HG03066 (cell line): ENCODE data around the gene DCLRE1C.
"Not testable (repeated sequence)": the region's sequence is repeated elsewhere in the genome, so short reads cannot be mapped to it uniquely, and the experiment has no call there.

Experiments used
- ATAC-seq: cut with Tn5 transposase; IDR thresholded peaks from one replicate; pipeline ENCODE4 v1.9.1; 2021; ENCODE audit warnings: low read depth; ENCODE audit not compliant: unreplicated experiment

DCLRE1C gene

DNA sequence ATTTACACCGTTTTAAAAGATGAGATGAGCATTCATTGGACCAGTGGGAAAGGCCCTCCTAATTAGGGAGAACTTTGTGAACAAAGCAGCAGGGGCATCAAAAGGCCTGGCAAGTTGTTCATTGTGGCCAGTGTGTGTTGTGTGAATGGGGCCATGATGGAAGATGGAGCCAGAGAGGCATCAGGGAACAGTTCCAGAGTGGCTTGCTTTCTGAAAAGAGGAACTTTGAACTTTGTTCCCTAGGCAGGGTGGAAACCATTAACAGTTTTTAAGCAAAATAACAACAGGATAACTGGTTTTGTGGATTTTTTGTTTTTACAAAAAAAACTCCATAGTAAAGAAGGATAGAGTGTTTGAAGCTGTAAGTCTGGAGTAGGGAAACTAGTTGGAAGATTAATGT is 62.7 kb downstream of the DCLRE1C start:
- ATAC-seq = no peak

DNA sequence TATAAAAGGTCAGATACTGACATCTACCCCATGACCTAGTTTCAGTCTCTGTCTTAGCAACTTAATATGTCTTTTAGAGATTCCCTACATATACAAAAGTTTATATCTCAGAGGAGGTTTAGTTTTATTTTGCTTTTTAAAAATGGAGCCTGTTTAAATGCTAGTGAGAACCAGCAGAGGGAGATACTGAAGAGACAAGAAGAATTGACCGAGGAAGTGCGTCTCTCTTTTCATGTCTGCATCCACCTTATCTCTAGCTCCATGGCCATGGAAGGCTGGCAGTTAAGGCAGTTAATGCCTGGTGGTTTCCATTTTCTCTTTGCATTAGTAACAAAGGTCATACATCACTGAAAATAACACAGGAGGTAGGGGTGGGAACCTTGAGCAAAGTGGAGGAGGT is 64.6 kb downstream of the DCLRE1C start:
- ATAC-seq = no peak

DNA sequence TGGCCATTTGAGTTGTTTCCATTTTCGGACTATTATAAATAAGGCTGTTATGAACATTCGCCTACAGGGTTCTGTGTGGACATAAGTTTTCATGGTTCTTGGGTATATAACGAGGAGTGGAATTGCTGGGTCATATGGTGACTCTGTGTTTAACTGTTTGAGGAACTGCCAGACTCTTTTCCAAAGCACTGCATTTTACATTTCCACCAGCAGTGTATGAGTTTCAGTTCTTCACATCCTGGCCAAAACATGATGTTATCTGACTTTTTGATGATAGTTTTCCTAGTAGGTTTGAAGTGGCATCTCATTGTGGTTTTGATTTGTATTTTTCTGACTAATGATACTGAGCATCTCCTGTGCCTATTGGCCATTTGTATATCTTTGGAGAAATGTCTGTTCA is 69.8 kb downstream of the DCLRE1C start:
- no peak for ATAC-seq

DNA sequence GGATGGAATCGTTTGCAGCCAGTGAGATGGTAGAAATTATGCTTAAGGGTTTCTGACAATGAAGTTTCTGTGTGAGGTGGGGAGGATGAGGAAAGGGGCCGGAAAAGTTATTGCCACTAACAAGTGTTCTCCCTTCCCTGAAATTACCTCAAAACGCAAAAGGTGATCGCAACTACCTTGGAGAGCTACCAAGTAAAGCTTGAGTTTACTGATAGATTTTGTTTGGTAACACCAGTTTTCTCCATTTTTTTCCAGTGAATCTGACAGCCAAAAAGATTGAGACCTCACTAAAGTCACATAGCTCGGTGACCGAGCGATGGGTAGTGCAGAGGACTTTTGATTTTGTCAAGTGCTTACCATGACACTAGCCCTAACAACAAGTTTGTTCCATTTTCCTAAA is 73.7 kb downstream of the DCLRE1C start:
- ATAC-seq = no peak

DNA sequence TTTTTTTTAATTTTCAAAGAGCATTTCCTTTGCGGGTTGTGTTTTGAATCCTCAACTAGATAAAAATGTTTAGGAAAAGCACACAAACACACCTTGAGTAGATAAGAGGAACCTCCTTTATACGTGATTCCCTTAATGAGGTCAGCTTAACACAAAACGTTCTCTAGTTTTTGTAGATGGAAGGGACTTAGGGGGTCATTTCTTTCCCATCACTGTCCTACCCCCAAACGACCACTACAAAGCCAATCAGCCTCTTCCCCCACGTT is 74.0 kb downstream of the DCLRE1C start:
- ATAC-seq = no peak

DNA sequence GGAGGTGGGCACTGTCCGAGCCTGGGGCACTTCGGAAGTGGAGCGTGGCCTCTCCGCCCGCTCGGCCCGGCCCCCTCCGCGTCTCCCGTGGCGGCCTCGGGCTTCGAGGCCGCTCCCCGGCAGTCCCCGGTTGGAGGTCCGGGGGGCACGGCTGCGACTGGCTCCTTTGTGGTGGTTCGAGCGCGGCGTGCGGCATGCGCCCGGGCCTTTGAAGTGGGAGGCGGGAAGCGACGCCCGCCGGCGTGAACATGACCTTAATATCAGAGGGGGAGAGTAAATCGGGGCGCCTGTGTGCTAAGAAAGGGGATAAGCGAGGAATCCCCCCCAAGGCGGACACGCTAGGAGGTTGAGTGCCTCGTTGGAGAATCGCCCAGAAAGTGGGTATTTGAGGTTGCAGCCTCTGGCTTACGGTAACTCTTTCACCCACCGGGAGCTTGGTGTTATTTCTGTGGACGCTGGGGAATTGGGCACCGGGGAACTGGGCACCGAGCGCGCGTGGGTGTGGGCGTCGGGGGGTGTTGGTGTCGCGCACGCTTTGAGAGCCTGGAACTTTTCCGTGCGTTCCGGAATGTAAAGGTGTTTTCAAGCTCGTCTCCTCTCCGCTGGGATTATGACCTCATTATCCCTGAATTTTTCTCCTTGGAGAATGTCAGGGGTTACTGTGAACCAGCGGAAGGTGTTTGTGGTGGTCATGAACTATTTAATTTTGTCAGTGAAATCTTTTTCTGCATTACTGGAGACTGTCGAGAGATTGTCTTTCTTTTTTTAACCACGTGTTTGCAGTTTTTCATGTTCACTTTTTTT is 74.6 kb downstream of the DCLRE1C start:
- no peak for ATAC-seq

DNA sequence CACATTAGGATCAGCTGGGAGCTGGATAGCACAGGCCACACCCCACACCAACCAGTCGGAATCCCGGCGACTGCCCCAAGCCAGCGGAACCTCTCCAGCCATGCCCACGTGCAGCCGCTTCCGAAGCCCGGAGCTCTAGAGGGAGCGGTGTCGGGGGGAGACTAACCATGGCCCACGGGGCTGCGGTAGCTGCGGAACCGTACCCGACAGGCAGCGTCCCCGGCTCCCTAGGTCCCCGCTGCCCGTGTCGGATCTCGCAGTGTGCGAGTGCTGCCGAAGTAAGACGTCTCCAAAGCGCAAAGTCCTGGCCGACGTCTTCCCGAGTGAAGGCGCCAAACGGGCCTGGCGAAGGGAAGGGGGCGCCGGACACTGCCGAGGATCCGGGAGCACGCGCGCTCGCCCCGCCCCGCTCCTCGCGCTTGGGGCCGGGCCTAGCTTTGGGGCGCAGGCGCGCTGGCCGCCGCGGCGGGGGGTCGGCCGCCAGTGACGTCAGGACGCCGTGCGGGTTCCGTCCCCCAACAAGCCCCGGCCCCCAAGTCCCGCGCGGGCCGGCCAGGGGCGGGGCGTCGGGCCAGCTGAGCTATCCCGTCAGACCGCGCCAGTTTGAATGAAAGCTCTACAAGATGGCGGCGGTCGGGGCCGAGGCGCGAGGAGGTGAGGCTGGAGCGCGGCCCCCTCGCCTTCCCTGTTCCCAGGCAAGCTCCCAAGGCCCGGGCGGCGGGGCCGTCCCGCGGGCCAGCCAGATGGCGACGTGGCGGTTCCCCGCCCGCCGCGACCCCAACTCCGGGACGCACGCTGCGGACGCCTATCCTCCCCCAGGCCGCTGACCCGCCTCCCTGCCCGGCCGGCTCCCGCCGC is 75.4 kb downstream of the DCLRE1C start, which contains the start of gene SUV39H2:
SUV39H2 (plus strand) TSS at position 601 of the 858 bp plus-strand sequence; CDS start at position 624, 23 bp downstream.
- ATAC-seq = peak; percentile 86

DNA sequence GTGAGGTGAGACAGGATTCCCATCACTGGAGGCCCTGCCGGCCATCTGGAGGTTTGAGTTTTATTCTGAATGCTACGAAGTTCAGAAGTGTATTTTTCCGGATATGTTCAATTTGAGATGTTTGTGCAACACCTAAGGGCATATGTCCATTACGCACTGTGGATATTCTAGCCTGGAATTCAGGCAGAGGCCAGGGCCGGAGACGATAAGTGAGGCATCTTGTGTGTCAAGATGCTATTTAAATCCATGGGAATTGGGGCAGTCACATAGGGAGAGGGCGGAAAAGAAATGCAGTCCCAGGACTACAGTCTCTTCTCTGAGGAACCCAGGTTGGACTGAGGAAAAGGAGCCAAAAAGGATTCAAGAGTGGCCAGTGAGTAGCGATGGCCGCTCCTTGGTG is 77.1 kb downstream of the DCLRE1C start:
- no peak for ATAC-seq

DNA sequence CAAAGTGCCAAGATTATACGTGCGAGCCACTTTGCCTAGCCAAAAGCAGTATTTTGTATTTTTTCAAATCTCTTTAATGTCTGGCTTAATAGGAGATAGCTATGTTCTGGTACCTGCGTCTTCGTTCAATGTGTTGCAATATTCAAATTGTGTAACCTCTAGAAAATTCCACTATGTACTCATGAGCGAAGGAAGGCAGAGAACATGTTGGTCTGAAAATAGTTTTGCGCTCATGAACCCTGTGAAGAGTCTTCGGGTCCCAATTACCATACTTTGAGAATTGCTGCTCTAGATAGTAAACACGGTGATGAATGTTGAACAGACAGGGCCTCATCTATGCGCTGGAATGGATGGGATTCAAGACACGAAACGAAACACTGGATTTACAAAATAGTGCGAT is 78.0 kb downstream of the DCLRE1C start:
- ATAC-seq = no peak

DNA sequence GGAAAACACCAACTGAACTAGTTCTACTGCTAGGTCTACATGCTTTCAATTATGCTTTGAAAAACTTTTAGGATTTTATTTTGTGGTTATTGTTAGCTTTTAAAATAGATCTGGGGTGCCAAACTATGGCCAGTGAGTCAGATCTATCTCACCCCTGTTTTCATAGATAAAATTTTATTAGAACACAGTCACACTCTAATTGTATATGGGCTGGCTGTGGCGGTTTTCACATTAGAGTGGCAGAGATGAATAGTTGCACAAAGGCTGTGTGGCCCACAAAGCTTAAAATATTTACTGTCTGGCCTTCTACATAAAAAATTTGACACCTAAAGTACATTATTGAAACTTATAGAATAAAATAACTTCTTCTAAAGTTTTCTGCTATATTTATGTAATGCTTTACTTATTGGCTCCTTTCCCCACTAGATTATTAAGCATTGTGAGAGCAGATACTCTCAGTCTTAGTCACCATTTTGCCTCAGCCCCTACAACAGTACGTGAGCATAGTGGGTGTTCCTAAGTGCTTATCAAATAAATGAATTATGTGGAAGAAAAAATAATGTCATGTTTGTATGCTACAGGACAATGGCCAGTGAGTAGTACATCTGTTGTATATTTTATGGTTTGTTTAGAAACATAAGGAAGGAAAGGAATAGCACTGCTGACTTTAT is 80.7 kb downstream of the DCLRE1C start:
- ATAC-seq = no peak

DNA sequence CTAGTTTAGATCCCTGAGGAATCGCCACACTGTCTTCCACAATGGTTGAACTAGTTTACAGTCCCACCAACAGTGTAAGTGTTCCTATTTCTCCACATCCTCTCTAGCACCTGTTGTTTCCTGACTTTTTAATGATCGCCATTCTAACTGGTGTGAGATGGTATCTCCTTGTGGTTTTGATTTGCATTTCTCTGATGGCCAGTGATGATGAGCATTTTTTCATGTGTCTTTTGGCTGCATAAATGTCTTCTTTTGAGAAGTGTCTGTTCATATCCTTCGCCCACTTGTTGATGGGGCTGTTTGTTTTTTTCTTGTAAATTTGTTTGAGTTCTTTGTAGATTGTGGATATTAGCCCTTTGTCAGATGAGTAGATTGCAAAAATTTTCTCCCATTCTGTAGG is 89.0 kb downstream of the DCLRE1C start:
- not testable (repeated sequence) for ATAC-seq

DNA sequence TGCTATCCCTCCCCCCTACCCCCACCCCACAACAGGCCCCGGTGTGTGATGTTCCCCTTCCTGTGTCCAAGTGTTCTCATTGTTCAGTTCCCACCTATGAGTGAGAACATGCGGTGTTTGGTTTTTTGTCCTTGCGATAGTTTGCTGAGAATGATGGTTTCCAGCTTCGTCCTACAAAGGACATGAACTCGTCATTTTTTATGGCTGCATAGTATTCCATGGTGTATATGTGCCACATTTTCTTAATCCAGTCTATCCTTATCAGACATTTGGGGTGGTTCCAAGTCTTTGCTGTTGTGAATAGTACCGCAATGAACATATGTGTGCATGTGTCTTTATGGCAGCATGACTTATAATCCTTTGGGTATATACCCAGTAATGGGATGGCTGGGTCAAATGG is 89.4 kb downstream of the DCLRE1C start:
- not testable (repeated sequence) for ATAC-seq

DNA sequence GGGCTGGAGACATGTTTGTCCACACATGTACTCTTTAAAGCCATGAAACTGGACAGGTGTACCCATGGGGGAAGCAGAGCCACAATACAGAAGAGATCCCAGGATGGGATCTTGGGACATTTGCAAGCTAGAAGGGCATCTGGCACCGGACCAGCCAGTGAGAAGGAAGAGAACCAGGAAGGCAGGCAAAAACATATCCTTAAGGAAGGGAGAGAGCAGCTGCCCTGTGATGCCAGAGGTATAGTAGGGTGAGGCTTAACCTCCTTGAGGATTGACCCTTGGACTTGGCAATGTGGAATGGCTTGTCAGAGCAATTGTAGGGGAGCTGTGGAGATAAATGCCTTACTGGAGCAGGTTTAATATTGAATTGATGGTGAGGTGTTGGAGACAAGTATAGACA is 93.1 kb downstream of the DCLRE1C start:
- ATAC-seq = no peak

DNA sequence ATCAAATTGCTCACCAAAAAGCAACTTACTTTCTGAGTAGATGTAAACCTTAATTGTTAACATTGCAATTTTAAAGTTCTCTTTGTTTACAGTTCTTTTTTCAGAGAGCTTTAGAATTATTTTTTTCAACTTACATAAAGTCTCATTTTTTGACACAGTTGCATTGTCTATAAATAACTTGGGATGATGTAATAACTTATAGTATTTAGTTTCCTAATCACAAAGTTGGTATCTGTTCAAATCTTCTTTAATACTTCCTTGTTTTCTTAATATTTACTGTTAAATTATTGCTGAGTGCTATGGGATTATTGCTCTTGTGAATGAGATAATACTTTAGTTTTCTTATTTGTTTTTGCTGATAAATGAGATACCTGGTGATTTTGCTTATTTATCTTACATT is 94.1 kb downstream of the DCLRE1C start:
- no peak for ATAC-seq

DNA sequence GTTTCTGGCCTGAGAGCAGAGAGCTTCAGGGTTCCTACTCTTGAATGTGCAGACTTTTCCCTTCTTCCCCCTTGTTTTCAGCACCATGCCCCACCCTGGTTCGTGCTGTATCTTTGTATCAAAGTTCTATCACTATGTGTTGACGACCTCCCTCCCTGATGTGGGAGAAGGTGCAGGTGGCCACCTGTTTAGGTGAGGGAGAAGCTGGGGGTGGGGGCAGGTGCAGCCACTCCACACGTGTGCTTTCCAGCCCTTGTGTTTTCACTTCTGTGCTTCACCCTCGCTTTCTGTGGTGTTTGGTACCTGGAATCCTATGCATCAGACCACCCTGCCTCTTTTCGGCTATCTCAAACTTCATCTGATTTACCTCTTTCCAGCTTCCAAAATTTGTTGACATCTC is 94.9 kb downstream of the DCLRE1C start:
- no peak for ATAC-seq

DNA sequence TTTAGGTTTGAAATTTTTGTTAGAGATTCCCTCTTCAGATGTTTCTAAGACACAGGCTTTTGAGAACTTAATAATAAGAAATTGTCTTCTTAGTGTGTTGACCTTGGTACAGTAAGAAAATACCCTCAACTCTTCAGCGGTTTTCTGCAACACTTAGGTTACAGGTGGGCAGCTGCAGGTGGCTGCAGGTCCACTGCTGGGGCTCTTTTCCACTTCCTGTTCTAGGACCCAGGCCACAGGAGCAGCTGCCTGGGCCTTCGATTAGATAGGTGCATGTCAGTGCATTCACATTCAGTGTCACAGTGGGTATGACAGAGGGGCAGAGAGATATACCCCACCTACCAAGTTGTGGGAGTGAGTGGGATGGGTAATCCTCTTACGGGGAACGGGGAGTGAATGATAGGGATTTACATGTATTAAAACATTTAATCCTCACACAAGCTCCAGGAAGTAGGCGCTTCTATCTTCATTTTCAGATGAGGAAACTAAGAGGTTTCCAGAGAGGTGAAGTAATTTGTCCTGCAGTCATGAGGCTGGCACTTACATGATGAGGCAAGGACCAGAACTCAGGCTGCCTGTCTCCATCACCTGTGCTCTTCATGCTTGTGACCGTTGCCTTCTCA is 95.4 kb downstream of the DCLRE1C start:
- ATAC-seq = no peak

DNA sequence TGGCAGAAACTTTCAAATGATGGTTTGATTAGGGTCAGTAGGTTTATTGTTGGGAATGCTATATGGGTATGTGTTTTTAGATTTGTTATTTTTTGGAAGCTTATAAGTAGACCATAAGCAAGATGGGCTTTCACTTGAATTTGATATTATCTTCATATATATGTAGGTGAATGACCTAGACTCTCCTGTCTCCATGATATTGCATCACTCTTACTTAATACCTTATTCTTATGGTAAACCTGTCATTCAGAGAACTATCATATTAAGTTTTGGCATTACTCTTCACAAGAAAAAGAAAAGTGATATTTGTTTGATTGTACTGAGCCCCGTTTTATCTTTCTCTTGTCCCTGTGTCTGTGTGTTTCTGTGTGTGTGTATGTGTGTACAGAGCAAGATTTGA is 98.4 kb downstream of the DCLRE1C start:
- no peak for ATAC-seq

DNA sequence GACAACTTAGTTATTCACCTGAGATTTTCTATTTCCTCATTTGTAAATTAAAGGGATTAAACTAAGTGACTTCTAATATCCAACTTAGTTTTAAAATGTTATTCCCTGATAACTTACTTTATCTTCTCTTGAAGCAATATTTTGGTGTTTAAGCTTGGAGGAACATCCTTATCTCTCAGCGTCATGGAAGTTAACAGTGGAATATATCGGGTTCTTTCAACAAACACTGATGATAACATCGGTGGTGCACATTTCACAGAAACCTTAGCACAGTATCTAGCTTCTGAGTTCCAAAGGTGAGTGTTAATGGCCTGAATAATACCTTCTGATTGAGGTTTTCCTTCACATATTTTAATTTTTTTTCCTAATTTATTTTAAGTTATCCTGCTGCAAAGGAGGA is 101.7 kb downstream of the DCLRE1C start:
- no peak for ATAC-seq
